ENCODE data around the gene ABCC8. TPM values are rescaled to one million over a fixed set of nuclear protein-coding genes. Genes with fewer than 3 reads are reported as not detected.
A peak's percentile ranks its signal among the peaks of the same experiment; 100 is the strongest.

Gene ABCC8
- total and polyA plus RNA-seq, 12 donors: 0.39 to 216 (median 4.0) TPM; not detected in 1

DNA sequence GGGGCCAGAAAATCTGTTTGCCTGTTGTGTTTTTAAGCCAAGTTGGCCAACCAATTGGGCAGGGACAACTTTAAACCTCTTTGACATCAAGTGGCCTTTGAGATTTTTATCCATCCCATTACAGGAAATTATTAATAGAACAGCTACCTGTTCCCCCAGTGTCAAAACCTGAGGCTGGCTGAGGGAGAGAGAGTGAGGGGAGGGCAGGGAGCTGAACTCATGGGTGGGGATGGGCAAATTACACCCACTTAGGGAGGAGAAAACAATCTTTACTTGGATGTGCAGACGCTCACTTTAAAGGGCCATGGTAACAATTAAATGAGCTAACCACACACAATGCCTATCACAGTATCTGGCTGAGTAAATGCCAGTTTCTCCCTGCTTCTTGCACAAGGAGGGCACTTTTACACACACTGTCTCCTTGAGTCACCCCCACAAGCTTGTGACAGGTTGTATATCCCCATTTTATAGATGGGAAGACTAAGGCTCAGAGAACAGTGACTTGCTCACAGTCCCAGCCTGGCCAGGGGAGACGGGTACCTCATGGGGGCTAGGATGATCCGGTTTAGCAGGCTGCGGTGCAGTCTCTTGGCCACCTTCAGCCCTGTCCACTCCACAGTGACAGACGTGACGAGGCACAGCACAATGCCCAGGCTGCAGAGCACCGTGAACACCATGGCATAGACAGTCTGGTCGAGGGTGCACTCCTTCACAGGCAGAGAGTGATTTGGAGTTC is 70.4 kb downstream of the ABCC8 start:
- 77 to 90% (median 84%) methylated on average over 3 to 8 of the region's 8 CpGs for WGBS, 4 donors
- no peak for DNase-seq
- intact Hi-C loops (cut with DNase I): no loop called here
- Histone ChIP-seq H3K9me3 (replicated peaks in 1 of 3) (no peaks in the 10 kb centered on the region), H3K27me3 (no peaks in the 10 kb centered on the region), H3K27ac (peak overlapping the region in 3 of 5 donors; percentile 19 to 82 (median 78)), H3K4me3 (no peak overlapping the region), H3K4me1 (replicated peaks in 1 of 2) (peaks cover 0 to 16% of the 10 kb centered on the region in 2 donors), H3K36me3 (replicated peaks in 1 of 2) (no peaks in the 10 kb centered on the region)
- no peak for TF ChIP-seq POLR2A (IDR thresholded peaks at IDR 0.05)
- TF ChIP-seq, protein P1, sequence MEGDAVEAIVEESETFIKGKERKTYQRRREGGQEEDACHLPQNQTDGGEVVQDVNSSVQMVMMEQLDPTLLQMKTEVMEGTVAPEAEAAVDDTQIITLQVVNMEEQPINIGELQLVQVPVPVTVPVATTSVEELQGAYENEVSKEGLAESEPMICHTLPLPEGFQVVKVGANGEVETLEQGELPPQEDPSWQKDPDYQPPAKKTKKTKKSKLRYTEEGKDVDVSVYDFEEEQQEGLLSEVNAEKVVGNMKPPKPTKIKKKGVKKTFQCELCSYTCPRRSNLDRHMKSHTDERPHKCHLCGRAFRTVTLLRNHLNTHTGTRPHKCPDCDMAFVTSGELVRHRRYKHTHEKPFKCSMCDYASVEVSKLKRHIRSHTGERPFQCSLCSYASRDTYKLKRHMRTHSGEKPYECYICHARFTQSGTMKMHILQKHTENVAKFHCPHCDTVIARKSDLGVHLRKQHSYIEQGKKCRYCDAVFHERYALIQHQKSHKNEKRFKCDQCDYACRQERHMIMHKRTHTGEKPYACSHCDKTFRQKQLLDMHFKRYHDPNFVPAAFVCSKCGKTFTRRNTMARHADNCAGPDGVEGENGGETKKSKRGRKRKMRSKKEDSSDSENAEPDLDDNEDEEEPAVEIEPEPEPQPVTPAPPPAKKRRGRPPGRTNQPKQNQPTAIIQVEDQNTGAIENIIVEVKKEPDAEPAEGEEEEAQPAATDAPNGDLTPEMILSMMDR (IDR thresholded peaks at IDR 0.05): no peak

DNA sequence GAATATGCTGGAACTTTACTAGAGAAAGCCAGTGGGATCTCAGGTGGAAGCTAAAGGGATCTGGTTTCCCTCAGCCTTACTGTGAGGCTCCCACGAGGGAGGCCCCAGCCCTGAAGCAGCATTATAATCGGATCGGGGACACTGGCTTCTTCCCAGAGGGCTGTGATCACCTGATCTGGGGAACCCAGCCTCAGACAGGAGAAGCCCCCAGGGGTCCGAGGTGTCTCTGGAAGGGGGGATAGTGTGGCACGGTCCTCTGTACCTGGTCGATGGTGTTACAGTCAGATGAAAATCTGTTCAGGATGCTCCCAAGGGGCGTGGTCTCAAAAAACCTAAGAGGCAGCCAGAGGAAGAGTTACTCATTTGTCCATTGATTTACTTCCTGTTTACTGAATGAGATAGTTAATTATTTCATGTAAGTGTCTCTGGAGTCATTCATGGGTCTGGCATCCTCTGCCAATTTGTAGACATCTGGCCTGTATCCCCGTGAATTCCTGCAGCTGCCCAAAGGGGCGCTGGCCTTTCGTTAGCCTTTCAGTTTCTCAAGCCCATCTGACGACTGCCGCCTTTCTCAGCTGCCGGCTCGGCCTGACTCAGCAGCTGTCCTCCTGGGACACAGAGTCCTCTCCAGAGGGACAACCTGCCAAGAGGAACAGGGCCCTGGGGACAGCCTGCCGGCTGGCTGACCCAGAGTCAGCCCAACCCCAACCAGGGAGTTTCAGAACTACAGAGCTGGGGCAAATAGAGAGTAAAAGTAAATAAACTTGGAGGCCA is 71.2 kb downstream of the ABCC8 start:
- H3K27me3 ChIP-seq: no peaks in the 10 kb centered on the region
- H3K4me1 ChIP-seq (replicated peaks in 1 of 2): peaks cover 0 to 16% of the 10 kb centered on the region in 2 donors
- peak overlapping the region in 4 of 5 donors; percentile 41 to 82 (median 67) for H3K27ac ChIP-seq
- no peak overlapping the region for H3K4me3 ChIP-seq
- intact Hi-C loops (cut with DNase I): no loop called here
- H3K36me3 ChIP-seq (replicated peaks in 1 of 2): no peaks in the 10 kb centered on the region
- WGBS, 4 donors: 39 to 55% (median 51%) methylated on average over 14 to 15 of the region's 15 CpGs
- no peaks in the 10 kb centered on the region for H3K9me3 ChIP-seq (replicated peaks in 1 of 3)
- DNase-seq: peak; percentile 57 to 96 (median 86)
- no peak for TF ChIP-seq POLR2A (IDR thresholded peaks at IDR 0.05)
- TF ChIP-seq, protein P1 (IDR thresholded peaks at IDR 0.05): peak in 4 of 6 experiments; percentile 11 to 42 (median 32)

DNA sequence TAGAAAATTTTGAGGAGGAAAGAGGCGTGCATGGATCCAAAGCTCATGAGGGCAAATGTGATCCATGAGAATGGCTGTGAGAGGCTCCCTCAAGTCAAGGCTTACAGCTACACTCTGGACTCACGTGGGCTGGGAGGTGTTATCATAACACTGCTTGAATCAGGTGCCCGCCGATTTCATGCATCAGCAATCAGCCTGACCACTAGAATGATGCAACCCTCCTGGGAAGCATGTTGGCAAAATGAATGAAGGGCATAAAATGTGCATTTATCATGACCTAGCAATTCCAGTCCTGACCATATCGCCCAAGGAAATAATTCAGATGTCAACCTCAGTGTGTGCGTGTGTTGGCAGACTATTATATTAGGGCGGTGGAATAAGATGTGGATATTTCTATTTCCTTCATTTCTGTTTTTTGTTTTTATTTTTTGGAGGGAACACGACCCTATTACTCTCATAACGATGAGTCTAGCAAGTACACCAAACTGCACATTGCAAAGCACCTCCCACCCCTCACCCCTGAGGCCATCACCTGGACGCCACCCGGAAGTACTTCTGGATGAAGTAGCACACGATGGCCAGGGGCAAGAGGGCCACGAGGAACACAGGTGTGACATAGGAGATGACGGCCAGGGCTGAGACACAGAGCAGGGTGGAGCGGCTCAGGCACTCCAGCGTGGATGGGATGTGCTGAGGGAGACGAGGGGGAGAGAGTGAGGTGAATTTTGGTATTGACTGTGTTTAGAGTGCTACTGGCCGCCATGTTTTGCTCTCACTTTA is 72.5 kb downstream of the ABCC8 start:
- TF ChIP-seq, protein P1 (IDR thresholded peaks at IDR 0.05): no peak
- TF ChIP-seq POLR2A (IDR thresholded peaks at IDR 0.05): no peak
- H3K4me1 ChIP-seq (replicated peaks in 1 of 2): peaks cover 0 to 16% of the 10 kb centered on the region in 2 donors
- H3K27ac ChIP-seq: no peak overlapping the region
- H3K36me3 ChIP-seq (replicated peaks in 1 of 2): no peaks in the 10 kb centered on the region
- no peaks in the 10 kb centered on the region for H3K27me3 ChIP-seq
- DNase-seq: no peak
- intact Hi-C loops (cut with DNase I): no loop called here
- WGBS, 4 donors: 82 to 85% (median 83%) methylated on average over 18 of the region's 18 CpGs
- H3K4me3 ChIP-seq: no peak overlapping the region
- no peaks in the 10 kb centered on the region for H3K9me3 ChIP-seq (replicated peaks in 1 of 3)

DNA sequence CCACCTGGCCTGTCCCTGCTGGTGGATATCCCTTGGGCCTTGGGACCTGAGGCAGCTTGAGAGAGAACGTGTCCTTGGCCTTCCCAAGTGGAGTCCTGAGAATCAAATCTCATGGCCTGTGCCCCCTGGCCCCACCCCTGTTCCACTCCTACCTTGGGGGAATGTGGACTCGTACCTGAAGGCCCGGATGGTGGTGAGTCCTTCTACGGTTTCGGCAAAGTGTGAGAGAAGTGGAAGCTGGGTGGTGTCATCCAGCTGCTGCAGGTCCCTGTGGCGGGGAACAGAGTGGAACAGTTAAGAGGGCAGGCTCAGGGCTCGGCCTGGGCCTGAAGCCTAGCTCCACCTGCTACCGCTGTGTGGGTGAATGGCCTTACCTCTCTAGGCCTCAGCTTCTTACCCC is 74.2 kb downstream of the ABCC8 start:
- H3K4me3 ChIP-seq: no peak overlapping the region
- H3K9me3 ChIP-seq (replicated peaks in 1 of 3): no peaks in the 10 kb centered on the region
- no peak for TF ChIP-seq POLR2A (IDR thresholded peaks at IDR 0.05)
- TF ChIP-seq, protein P1 (IDR thresholded peaks at IDR 0.05): no peak
- 90 to 96% (median 93%) methylated on average over 7 to 8 of the region's 8 CpGs for WGBS, 4 donors
- intact Hi-C loops (cut with DNase I): no loop called here
- DNase-seq: no peak
- no peaks in the 10 kb centered on the region for H3K36me3 ChIP-seq (replicated peaks in 1 of 2)
- H3K27ac ChIP-seq: no peak overlapping the region
- H3K27me3 ChIP-seq: no peaks in the 10 kb centered on the region
- H3K4me1 ChIP-seq (replicated peaks in 1 of 2): peaks cover 0 to 16% of the 10 kb centered on the region in 2 donors
